Transverse colon (tissue), 4 donors: ENCODE data around the gene SRRT. TPM values are rescaled to one million over a fixed set of nuclear protein-coding genes. Genes with fewer than 3 reads are reported as not detected.

Source experiments
- DNase-seq: peaks from one replicate; pipeline ENCODE4 v3.0.0-alpha.2; 2019
- H3K27ac ChIP-seq, 4 donors: fragments of 200-600 bp; sonication (generic); 2 replicates each; pipeline ENCODE4 v1.5.1; 2016 to 2018; ENCODE audit warnings: inconsistent platforms in 4 of 4
- H3K27me3 ChIP-seq: fragments of 200-600 bp; sonication (generic); 2 replicates; pipeline ENCODE4 v1.5.1; 2017; ENCODE audit warnings: inconsistent platforms
- H3K36me3 ChIP-seq, 4 donors: fragments of 200-600 bp; sonication (generic); 2 replicates each; pipeline ENCODE4 v1.5.1; 2017 to 2019; ENCODE audit warnings: inconsistent platforms in 4 of 4
- H3K4me1 ChIP-seq, 4 donors: fragments of 200-600 bp; sonication (generic); 2 replicates each; pipeline ENCODE4 v1.5.1; 2017 to 2020; ENCODE audit warnings: inconsistent platforms in 4 of 4
- H3K4me3 ChIP-seq, 4 donors: fragments of 200-600 bp; sonication (generic); 1 replicate in 1 of 4; 2 replicates in 3 of 4; pipeline versions ENCODE4 v1.5.1 to v1.6.1; 2017 to 2019; ENCODE audit warnings: inconsistent platforms in 4 of 4
- H3K9me3 ChIP-seq, 2 donors: fragments of 200-600 bp; sonication (generic); 2 replicates each; pipeline ENCODE4 v1.5.1; 2017 to 2019; ENCODE audit warnings: inconsistent platforms in 2 of 2
- EP300 ChIP-seq: sonication (generic); formaldehyde crosslinking; IDR thresholded peaks from one replicate; pipeline ENCODE4 v1.6.1; 2017; ENCODE audit warnings: antibody characterized with exemption, low read depth
- POLR2A ChIP-seq: fragments of 450-650 bp; IDR thresholded peaks from one replicate; pipeline ENCODE4 v1.6.1; 2016; ENCODE audit warnings: antibody characterized with exemption, mild to moderate bottlenecking, moderate library complexity
- POLR2AphosphoS5 ChIP-seq, 3 donors: sonication (generic); formaldehyde crosslinking; IDR thresholded peaks; one replicate each; pipeline ENCODE4 v1.6.1; 2016; ENCODE audit warnings: antibody characterized with exemption in 3 of 3
- WGBS, 2 donors: methylation state at CpG; one replicate each; pipeline ENCODE4 v1.1.5; 2018; ENCODE audit warnings: low coverage in 1 of 2; 5-methylcytosine and 5-hydroxymethylcytosine counted together
- in situ Hi-C, 4 donors: fragments of 200-750 bp; cut with MboI; loops; one replicate each; pipeline versions ENCODE4 v1.15.0 to v1.15.1; 2017; ENCODE audit warnings: low sequenced_read_pairs in 3 of 4, low pct_ligation_motif_present in 1 of 4, low pct_unique_long_range_greater_than_20kb in 1 of 4
- intact Hi-C: fragments of 100-400 bp; cut with DNase I; formaldehyde crosslinking; loops from one replicate; pipeline ENCODE4 v1.15.1; 2023; ENCODE audit warnings: low total_unique reads
- total RNA-seq, 4 donors: library from RNA; depleted of rRNA; stranded (reverse); fragments of >200 nt; gene quantifications; one replicate each; pipeline ENCODE4 v1.1.0, GENCODE V29; 2016
- TF ChIP-seq, protein P1 (sequence below), 5 experiments: fragments of 200-600 bp in 3 of 5; fragments of 450-650 bp in 2 of 5; sonication (generic) in 3 of 5; IDR thresholded peaks; 1 replicate in 2 of 5; 2 replicates in 3 of 5; pipeline ENCODE4 v1.5.1; 2016 to 2017; ENCODE audit warnings: antibody characterized with exemption in 5 of 5, inconsistent platforms in 3 of 5, mild to moderate bottlenecking in 2 of 5, moderate library complexity in 1 of 5

SRRT gene
- total RNA-seq, 4 donors from 2014 or later: 64.6 to 217 (median 103) TPM

DNA sequence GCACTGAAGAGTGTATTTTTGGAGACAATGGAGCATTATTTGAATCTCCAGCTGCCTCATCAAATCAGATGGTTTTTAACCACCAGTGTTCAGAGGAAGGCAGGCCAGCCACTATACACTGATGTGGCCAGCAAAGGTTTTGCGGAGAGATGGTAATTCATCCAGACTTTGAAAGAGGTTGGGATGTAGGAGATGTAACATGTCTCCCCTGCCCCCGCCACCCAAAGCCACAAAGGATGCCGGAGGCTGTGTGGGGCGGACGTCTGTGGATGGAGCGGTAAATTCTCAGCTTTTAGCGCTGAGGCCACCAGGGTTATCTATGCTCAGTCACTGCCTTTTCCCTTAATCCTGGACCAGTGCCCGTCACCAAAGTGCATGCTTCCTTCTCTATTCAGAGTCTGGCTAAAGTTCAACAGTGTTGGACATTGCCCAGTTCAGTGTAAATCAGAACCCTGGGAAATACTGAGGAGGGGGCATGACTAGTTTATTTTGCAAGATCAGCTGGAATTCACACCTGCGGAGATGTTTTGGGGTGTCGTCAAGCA is 11.4 kb upstream of the SRRT start:
- Histone ChIP-seq H3K36me3 (no peaks in the 10 kb centered on the region), H3K4me3 (no peak overlapping the region), H3K27me3 (no peaks in the 10 kb centered on the region), H3K27ac (no peak overlapping the region), H3K4me1 (peaks cover 8 to 35% (median 26%) of the 10 kb centered on the region in 4 donors), H3K9me3 (no peaks in the 10 kb centered on the region)
- in situ Hi-C loops (loop anchor here in 1 of 4 donors (25.0 kb wide), 1 partner anchor 151 kb away; the partner anchor contains the start of genes EPO and POP7), intact Hi-C loops (no loop called here)
- TF ChIP-seq POLR2A (no peak), POLR2AphosphoS5 (IDR thresholded peaks at IDR 0.05) (no peak), EP300 (no peak)
- TF ChIP-seq, protein P1, sequence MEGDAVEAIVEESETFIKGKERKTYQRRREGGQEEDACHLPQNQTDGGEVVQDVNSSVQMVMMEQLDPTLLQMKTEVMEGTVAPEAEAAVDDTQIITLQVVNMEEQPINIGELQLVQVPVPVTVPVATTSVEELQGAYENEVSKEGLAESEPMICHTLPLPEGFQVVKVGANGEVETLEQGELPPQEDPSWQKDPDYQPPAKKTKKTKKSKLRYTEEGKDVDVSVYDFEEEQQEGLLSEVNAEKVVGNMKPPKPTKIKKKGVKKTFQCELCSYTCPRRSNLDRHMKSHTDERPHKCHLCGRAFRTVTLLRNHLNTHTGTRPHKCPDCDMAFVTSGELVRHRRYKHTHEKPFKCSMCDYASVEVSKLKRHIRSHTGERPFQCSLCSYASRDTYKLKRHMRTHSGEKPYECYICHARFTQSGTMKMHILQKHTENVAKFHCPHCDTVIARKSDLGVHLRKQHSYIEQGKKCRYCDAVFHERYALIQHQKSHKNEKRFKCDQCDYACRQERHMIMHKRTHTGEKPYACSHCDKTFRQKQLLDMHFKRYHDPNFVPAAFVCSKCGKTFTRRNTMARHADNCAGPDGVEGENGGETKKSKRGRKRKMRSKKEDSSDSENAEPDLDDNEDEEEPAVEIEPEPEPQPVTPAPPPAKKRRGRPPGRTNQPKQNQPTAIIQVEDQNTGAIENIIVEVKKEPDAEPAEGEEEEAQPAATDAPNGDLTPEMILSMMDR (IDR thresholded peaks at IDR 0.05): no peak
- DNase-seq: no peak
- 42 to 61% methylated on average over 2 to 10 of the region's 10 CpGs for WGBS, 2 donors

DNA sequence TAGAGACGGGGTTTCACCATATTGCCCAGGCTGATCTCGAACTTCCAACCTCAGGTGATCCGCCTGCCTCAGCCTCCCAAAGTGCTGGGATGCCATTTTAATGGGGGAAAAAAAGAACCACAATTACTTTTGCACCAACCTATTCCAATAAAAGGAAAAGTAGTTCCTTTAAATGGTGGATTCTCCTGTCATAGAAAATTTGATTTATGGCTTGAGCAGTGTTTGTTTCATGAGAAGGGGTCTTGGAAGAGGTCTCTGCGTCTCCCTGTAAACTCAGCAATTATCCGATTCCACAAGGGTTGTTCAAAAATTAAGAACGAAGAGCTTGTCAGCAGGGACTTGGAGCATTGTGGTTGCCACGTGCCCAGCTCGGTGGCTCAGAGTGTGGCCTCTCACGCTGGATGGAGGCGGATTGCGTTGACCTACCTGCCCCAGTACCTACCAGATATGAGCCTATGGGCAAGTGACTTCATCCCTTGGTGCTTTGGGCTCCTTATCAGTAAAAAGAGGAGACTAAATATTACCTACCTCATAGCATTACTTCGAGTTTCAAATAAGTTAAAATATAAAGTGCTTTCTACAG is 10.5 kb upstream of the SRRT start:
- H3K4me1 ChIP-seq: peaks cover 11 to 39% (median 34%) of the 10 kb centered on the region in 4 donors
- no peak for DNase-seq
- no peaks in the 10 kb centered on the region for H3K36me3 ChIP-seq
- intact Hi-C loops: no loop called here
- in situ Hi-C loops: loop anchor here in 1 of 4 donors (25.0 kb wide), 1 partner anchor 152 kb away; the partner anchor contains the start of genes EPO and POP7
- H3K27me3 ChIP-seq: no peaks in the 10 kb centered on the region
- no peak for TF ChIP-seq POLR2AphosphoS5 (IDR thresholded peaks at IDR 0.05)
- no peak overlapping the region for H3K27ac ChIP-seq
- H3K4me3 ChIP-seq: no peak overlapping the region
- H3K9me3 ChIP-seq: no peaks in the 10 kb centered on the region
- WGBS, 2 donors: 83 to 92% methylated on average over 4 to 12 of the region's 12 CpGs

DNA sequence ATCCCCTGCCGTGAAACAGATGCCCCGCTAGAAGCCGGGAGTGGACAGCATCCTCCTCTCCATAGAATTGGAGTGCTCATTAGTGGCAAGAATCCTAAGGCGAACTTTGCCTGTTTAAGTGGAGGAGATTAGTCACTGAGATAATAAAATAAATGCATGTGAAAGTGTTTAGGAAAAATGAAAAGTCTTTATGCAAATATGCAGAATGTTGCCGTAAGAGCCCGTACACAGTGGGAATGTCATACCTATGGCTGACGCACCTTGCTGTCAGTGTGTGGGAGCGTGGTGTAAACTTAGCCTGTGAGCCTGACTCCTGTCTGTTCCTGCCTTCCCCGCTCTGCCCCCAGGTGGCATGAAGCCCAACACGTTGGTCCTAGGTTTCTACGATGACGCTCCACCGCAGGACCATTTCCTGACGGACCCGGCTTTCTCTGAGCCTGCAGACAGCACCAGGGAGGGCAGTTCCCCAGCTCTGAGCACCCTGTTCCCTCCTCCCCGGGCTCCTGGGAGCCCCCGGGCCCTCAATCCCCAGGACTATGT is 9.5 kb upstream of the SRRT start:
- DNase-seq: no peak
- no peaks in the 10 kb centered on the region for H3K36me3 ChIP-seq
- in situ Hi-C loops: loop anchor here in 1 of 4 donors (25.0 kb wide), 1 partner anchor 153 kb away; the partner anchor contains the start of genes EPO and POP7

DNA sequence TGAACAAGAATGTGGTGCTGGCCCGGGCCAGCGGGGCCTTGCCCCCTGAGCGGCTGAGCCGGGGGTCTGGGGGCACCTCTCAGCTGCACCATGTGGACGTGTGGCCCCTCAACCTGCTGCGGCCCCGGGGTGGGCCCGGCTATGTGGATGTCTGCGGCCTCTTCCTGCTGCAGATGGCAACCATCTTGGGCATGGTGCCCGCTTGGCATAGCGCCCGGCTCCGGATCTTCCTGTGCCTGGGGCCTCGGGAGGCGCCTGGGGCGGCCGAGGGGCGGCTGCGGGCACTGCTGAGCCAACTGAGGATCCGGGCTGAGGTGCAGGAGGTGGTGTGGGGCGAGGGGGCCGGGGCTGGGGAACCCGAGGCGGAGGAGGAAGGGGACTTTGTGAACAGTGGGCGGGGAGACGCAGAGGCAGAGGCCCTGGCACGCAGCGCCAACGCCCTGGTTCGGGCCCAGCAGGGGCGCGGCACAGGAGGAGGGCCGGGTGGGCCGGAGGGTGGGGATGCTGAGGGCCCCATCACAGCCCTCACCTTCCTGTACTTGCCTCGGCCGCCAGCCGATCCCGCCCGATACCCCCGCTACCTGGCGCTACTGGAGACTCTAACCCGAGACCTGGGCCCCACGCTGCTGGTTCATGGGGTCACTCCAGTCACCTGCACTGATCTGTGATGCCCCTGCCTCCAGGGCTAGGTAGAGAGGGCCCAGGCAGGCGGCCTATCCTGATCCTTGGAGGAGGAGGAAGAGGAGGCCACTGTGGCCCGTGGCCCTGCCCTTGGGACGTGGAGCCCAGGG is 8.8 kb upstream of the SRRT start:
- Histone ChIP-seq H3K9me3 (no peaks in the 10 kb centered on the region), H3K4me3 (peak overlapping the region; percentile 14 to 74 (median 70)), H3K36me3 (no peaks in the 10 kb centered on the region), H3K27ac (peak overlapping the region; percentile 92 to 97 (median 96)), H3K27me3 (no peaks in the 10 kb centered on the region), H3K4me1 (peaks cover 11 to 39% (median 34%) of the 10 kb centered on the region in 4 donors)
- WGBS, 2 donors: 48% methylated on average over 44 of the region's 46 CpGs; no CpG with 5 or more reads in 1 of the 2 donors
- in situ Hi-C loops (loop anchor here in 1 of 4 donors (25.0 kb wide), 1 partner anchor 154 kb away; the partner anchor contains the start of genes EPO and POP7), intact Hi-C loops (no loop called here)
- TF ChIP-seq EP300 (no peak), POLR2AphosphoS5 (IDR thresholded peaks at IDR 0.05) (peak in 2 of 3 donors; percentile 46 to 62), POLR2A (peak; percentile 54)
- TF ChIP-seq, protein P1 (IDR thresholded peaks at IDR 0.05): no peak
- peak; percentile 86 for DNase-seq

More for the DNA sequence above, 9.5 kb upstream of the SRRT start:
- H3K9me3 ChIP-seq: no peaks in the 10 kb centered on the region
- H3K4me1 ChIP-seq: peaks cover 11 to 39% (median 34%) of the 10 kb centered on the region in 4 donors
- TF ChIP-seq POLR2AphosphoS5 (IDR thresholded peaks at IDR 0.05): no peak
- TF ChIP-seq EP300: no peak
- TF ChIP-seq POLR2A: no peak
- TF ChIP-seq, protein P1 (IDR thresholded peaks at IDR 0.05): no peak
- intact Hi-C loops: no loop called here
- peak overlapping the region in 3 of 4 donors; percentile 69 to 74 (median 72) for H3K4me3 ChIP-seq
- WGBS, 2 donors: 75 to 97% methylated on average over 4 to 17 of the region's 17 CpGs
- no peaks in the 10 kb centered on the region for H3K27me3 ChIP-seq
- H3K27ac ChIP-seq: peak overlapping the region; percentile 92 to 97 (median 96)
